Measurements from ENCODE around the gene MYCBP2.

The MYCBP2 gene

GRCh38 chr13:77143431-77143830 lies 183.5 kb downstream of the MYCBP2 start:
- no peak for DNase-seq (ENCODE audit: extremely low read depth, insufficient read length)
- no peak for TF ChIP-seq CTCF (IDR thresholded peaks at IDR 0.05; ENCODE audit: insufficient read depth, low read length, poor library complexity, severe bottlenecking)
- no peak overlapping the region for H3K4me3 ChIP-seq (replicated peaks; ENCODE audit: low read depth, low read length)
- H3K27me3 ChIP-seq (replicated peaks; ENCODE audit: control insufficient read depth, insufficient read depth, low read length): no peaks in the 10 kb centered on the region
- H3K36me3 ChIP-seq (ENCODE audit: control insufficient read depth, insufficient read depth, low read length): peaks cover 5% of the 10 kb centered on the region

- Histone ChIP-seq H3K4me3 (replicated peaks; ENCODE audit: low read depth, low read length) (no peak overlapping the region), H3K36me3 (ENCODE audit: control insufficient read depth, insufficient read depth, low read length) (peaks cover 8% of the 10 kb centered on the region), H3K27me3 (replicated peaks; ENCODE audit: control insufficient read depth, insufficient read depth, low read length) (no peaks in the 10 kb centered on the region)
- no peak for TF ChIP-seq CTCF (IDR thresholded peaks at IDR 0.05; ENCODE audit: insufficient read depth, low read length, poor library complexity, severe bottlenecking)
- DNase-seq (ENCODE audit: extremely low read depth, insufficient read length): no peak
These were observed 187.6 kb downstream of the MYCBP2 start for GRCh38 chr13:77139306-77139705.

DNA sequence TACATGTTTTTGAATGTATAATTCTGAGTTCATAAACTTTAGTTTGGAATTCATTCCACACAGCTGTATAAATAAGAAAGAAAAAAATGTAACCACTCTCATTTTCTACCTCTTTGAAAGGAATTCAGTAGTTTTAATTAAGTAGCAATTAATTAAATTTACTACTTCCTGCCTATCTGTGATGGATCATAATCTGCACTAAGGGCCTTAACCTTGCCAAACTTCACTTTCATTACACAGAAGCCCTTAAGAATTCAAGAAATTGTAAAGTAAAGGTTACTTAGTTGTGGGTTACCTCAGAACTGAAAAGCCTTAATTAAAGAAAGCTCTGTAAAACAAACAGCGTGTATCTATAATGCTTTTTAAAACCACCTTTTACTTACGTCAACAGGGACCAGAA lies 188.1 kb downstream of the MYCBP2 start:
- no peak for DNase-seq (ENCODE audit: extremely low read depth, insufficient read length)
- H3K4me3 ChIP-seq (replicated peaks; ENCODE audit: low read depth, low read length): no peak overlapping the region
- no peaks in the 10 kb centered on the region for H3K27me3 ChIP-seq (replicated peaks; ENCODE audit: control insufficient read depth, insufficient read depth, low read length)
- H3K36me3 ChIP-seq (ENCODE audit: control insufficient read depth, insufficient read depth, low read length): peaks cover 6% of the 10 kb centered on the region
- TF ChIP-seq CTCF (IDR thresholded peaks at IDR 0.05; ENCODE audit: insufficient read depth, low read length, poor library complexity, severe bottlenecking): no peak

GRCh38 chr13:77136902-77137420 lies 189.9 kb downstream of the MYCBP2 start:
- Histone ChIP-seq H3K36me3 (ENCODE audit: control insufficient read depth, insufficient read depth, low read length) (peaks cover 3% of the 10 kb centered on the region), H3K27me3 (replicated peaks; ENCODE audit: control insufficient read depth, insufficient read depth, low read length) (no peaks in the 10 kb centered on the region), H3K4me3 (replicated peaks; ENCODE audit: low read depth, low read length) (no peak overlapping the region)
- DNase-seq (ENCODE audit: extremely low read depth, insufficient read length): no peak
- no peak for TF ChIP-seq CTCF (IDR thresholded peaks at IDR 0.05; ENCODE audit: insufficient read depth, low read length, poor library complexity, severe bottlenecking)

DNA sequence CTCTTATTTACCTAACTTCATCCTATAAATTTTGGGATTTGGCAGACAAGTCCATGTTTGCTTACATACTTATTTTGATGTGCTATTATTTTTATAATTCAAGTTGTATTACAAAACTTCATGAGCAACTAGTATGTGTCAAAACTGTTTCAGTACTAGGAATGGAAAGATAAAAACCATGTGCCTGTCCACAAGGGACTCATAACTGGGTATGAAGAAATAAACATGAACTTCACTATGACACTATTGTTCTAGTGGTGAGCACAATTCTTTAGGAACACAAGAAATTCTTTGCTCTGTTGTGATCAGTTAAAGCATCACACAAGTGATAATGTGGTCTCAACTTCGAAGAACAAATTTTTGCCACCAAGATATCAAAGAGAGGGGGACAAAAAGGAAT lies 202.5 kb downstream of the MYCBP2 start:
- no peak for DNase-seq (ENCODE audit: extremely low read depth, insufficient read length)
- no peaks in the 10 kb centered on the region; the same call in 1 of the 2 replicates for H3K36me3 ChIP-seq (ENCODE audit: control insufficient read depth, insufficient read depth, low read length)

More for the DNA sequence above, 202.5 kb downstream of the MYCBP2 start:
- TF ChIP-seq CTCF (IDR thresholded peaks at IDR 0.05; ENCODE audit: insufficient read depth, low read length, poor library complexity, severe bottlenecking): no peak
- no peaks in the 10 kb centered on the region for H3K27me3 ChIP-seq (replicated peaks; ENCODE audit: control insufficient read depth, insufficient read depth, low read length)
- H3K4me3 ChIP-seq (replicated peaks; ENCODE audit: low read depth, low read length): no peak overlapping the region

Measured in GM06990 (cell line).